SK-N-SH (cell line): Measurements from ENCODE around the gene SLC29A1.

Experiments
- CTCF ChIP-seq: fragments of 200-600 bp; sonication (generic); IDR thresholded peaks from 2 replicates; pipeline ENCODE4 v1.6.1; 2017; ENCODE audit warnings: antibody characterized with exemption, mild to moderate bottlenecking, moderate library complexity
- EP300 ChIP-seq, 2 experiments: IDR thresholded peaks; 2 replicates each; pipeline versions ENCODE4 v1.4.0 to v1.6.1; 2012; ENCODE audit warnings: borderline replicate concordance in 1 of 2, low read depth in 1 of 2, low read length in 1 of 2
- FOXJ3 ChIP-seq: sonication (generic); formaldehyde crosslinking; IDR thresholded peaks from 2 replicates; pipeline ENCODE4 v1.5.1; 2020; ENCODE audit warnings: mild to moderate bottlenecking, missing genetic modification reagents
- POLR2AphosphoS5 ChIP-seq: IDR thresholded peaks from 2 replicates; pipeline ENCODE4 v1.6.1; 2012; ENCODE audit warnings: low read depth, low read length
- RXRA ChIP-seq: IDR thresholded peaks from 2 replicates; pipeline ENCODE4 v1.4.0; 2012; ENCODE audit warnings: low read depth, mild to moderate bottlenecking, borderline replicate concordance
- ZBTB33 ChIP-seq: IDR thresholded peaks from 2 replicates; pipeline ENCODE4 v1.4.0; 2012; ENCODE audit warnings: low read depth, borderline replicate concordance

GRCh38 chr6:44251576-44252524 lies 28.5 kb downstream of the SLC29A1 start:
- 0 out of 2 replicates have a peak, but pooled peaks have one; percentile 5 for TF ChIP-seq POLR2AphosphoS5
- TF ChIP-seq CTCF: no peak
- no peak for TF ChIP-seq RXRA
- no peak for TF ChIP-seq FOXJ3 (CRISPR knock-in tag)
- TF ChIP-seq ZBTB33: no peak
- TF ChIP-seq EP300 (IDR thresholded peaks at IDR 0.05; ENCODE audit: borderline replicate concordance in 1 of 2, low read depth in 1 of 2, low read length in 1 of 2): no peak
